K562 (cell line): ENCODE results near the gene RAD1. TPM values are rescaled to one million over a fixed set of nuclear protein-coding genes. Genes with fewer than 3 reads are reported as not detected.

ENCODE experiments used
- AFF4 ChIP-seq: sonication (generic); formaldehyde crosslinking; IDR thresholded peaks from 2 replicates; pipeline ENCODE4 v1.8.0; 2023; ENCODE audit warnings: mild to moderate bottlenecking, missing genetic modification reagents
- CCNT2 ChIP-seq: IDR thresholded peaks from 2 replicates; pipeline ENCODE4 v1.6.1; 2011; ENCODE audit warnings: borderline replicate concordance, low read depth, mild to moderate bottlenecking, moderate library complexity, mixed read lengths, low read length; ENCODE audit not compliant: insufficient read length; ENCODE audit errors: extremely low read depth
- CTCF ChIP-seq, 3 experiments: IDR thresholded peaks in 2 of 3; conservative IDR thresholded peaks in 1 of 3; 2 replicates each; pipeline ENCODE4 v1.5.1; 2011 to 2012; ENCODE audit warnings: low read length in 3 of 3, mild to moderate bottlenecking in 3 of 3, control low read depth in 2 of 3, improper control_type of control experiment in 1 of 3, inconsistent platforms in 1 of 3, low read depth in 1 of 3, mixed read lengths in 1 of 3, moderate library complexity in 1 of 3; ENCODE audit not compliant: insufficient read depth in 2 of 3
- E2F1 ChIP-seq: sonication (generic); formaldehyde crosslinking; IDR thresholded peaks from 2 replicates; pipeline ENCODE4 v1.8.1; 2023; ENCODE audit warnings: mild to moderate bottlenecking, missing genetic modification reagents, moderate library complexity
- GATA2 ChIP-seq: sonication (generic); formaldehyde crosslinking; IDR thresholded peaks from 2 replicates; pipeline ENCODE4 v1.4.0; 2020; ENCODE audit warnings: mild to moderate bottlenecking, missing genetic modification reagents
- GTF2E2 ChIP-seq: fragments of 200-800 bp; sonication (Bioruptor generic); IDR thresholded peaks from 2 replicates; pipeline ENCODE4 v1.6.1; 2016; ENCODE audit warnings: missing genetic modification characterization, missing compliant biosample characterization
- HCFC1 ChIP-seq: IDR thresholded peaks from 2 replicates; pipeline ENCODE4 v1.6.1; 2012; ENCODE audit warnings: low read depth, low read length, improper control_type of control experiment
- HMGN3 ChIP-seq: IDR thresholded peaks from 2 replicates; pipeline ENCODE4 v1.6.1; 2011; ENCODE audit warnings: borderline replicate concordance, low read depth, mild to moderate bottlenecking, mixed read lengths, low read length; ENCODE audit not compliant: insufficient read length; ENCODE audit errors: extremely low read depth
- HNRNPUL1 ChIP-seq: fragments of 200-400 bp; formaldehyde crosslinking; IDR thresholded peaks from 2 replicates; pipeline ENCODE4 v1.6.1; 2017; ENCODE audit warnings: low read length
- JUND ChIP-seq, 2 experiments: IDR thresholded peaks; 2 replicates in 1 of 2; 3 replicates in 1 of 2; pipeline ENCODE4 v1.6.1; 2011; ENCODE audit warnings: borderline replicate concordance in 2 of 2, low read depth in 2 of 2, low read length in 2 of 2, improper control_type of control experiment in 1 of 2, missing biosample characterization in 1 of 2, missing genetic modification characterization in 1 of 2, missing genetic modification reagents in 1 of 2
- MYBL2 ChIP-seq, 2 experiments: fragments of 450-650 bp in 1 of 2; sonication (generic) in 1 of 2; formaldehyde crosslinking in 1 of 2; IDR thresholded peaks; 2 replicates each; pipeline versions ENCODE4 v1.6.1 to v1.8.1; 2017 to 2022; ENCODE audit warnings: borderline replicate concordance in 1 of 2, inconsistent platforms in 1 of 2, low read depth in 1 of 2, mild to moderate bottlenecking in 1 of 2, missing genetic modification reagents in 1 of 2, moderate library complexity in 1 of 2
- STAT5A ChIP-seq: IDR thresholded peaks from 2 replicates; pipeline ENCODE4 v1.6.1; 2012; ENCODE audit warnings: low read length, inconsistent platforms, borderline replicate concordance
- TAF15 ChIP-seq: fragments of 200-400 bp; formaldehyde crosslinking; IDR thresholded peaks from 2 replicates; pipeline ENCODE4 v1.6.1; 2017; ENCODE audit warnings: mild to moderate bottlenecking, low read depth, low read length, moderate library complexity
- ZFX ChIP-seq: sonication (generic); formaldehyde crosslinking; IDR thresholded peaks from 2 replicates; pipeline ENCODE4 v1.8.0; 2022; ENCODE audit warnings: mild to moderate bottlenecking, missing genetic modification reagents, moderate library complexity
- ZNF561 ChIP-seq: fragments of 450-650 bp; formaldehyde crosslinking; conservative IDR thresholded peaks from 2 replicates; pipeline ENCODE4 v1.4.0; 2020; ENCODE audit warnings: mild to moderate bottlenecking, moderate library complexity
- ZNF57 ChIP-seq: fragments of 450-650 bp; formaldehyde crosslinking; IDR thresholded peaks from 2 replicates; pipeline ENCODE4 v1.4.0; 2020; ENCODE audit warnings: mild to moderate bottlenecking, moderate library complexity
- ZNF639 ChIP-seq, 2 experiments: fragments of 200-800 bp in 1 of 2; sonication (Bioruptor generic) in 1 of 2; sonication (generic) in 1 of 2; formaldehyde crosslinking in 1 of 2; IDR thresholded peaks in 1 of 2; conservative IDR thresholded peaks in 1 of 2; 2 replicates each; pipeline versions ENCODE4 v1.5.0 to v1.6.1; 2016 to 2020; ENCODE audit warnings: missing compliant biosample characterization in 1 of 2, missing genetic modification characterization in 1 of 2, missing genetic modification reagents in 1 of 2
- polyA plus RNA-seq, 8 experiments: library from polyadenylated mRNA; depleted of rRNA in 4 of 8; stranded (reverse) in 5 of 8; unstranded in 3 of 8; fragments of >200 nt; fragmentation: Nextera tagmentation in 2 of 8; fragmentation: Illumina TruSeq in 1 of 8; extraction: Ambion mirVana in 2 of 8; extraction: Trizol in 1 of 8; gene quantifications; 2 replicates each; pipeline versions ENCODE4 v1.2.1 to v1.2.3, GENCODE V29; 2011 to 2014; ENCODE audit warnings: inconsistent platforms in 1 of 8, missing spikeins in 1 of 8
- total RNA-seq, 7 experiments: library from RNA; depleted of rRNA in 6 of 7; stranded (reverse); fragments of >200 nt in 6 of 7; fragmentation: Illumina TruSeq in 2 of 7; extraction: Trizol in 2 of 7; gene quantifications; 2 replicates each; pipeline versions ENCODE4 v1.2.1 to v1.2.3, GENCODE V29; 2011 to 2021; ENCODE audit warnings: low replicate concordance in 1 of 7

Gene RAD1
- total and polyA plus RNA-seq, 9 of the 15 experiments (the other 6 are each of a cell fraction or from before 2014, with no cell fraction given) = 44.5 to 148 (median 60.8) TPM

GRCh38 chr5:34898258-34898895 lies 16.9 kb downstream of the RAD1 start (continued):
- TF ChIP-seq CTCF (IDR thresholded peaks at IDR 0.05 in 2 of 3, conservative IDR thresholded peaks at IDR 0.05 in 1 of 3; ENCODE audit: insufficient read depth in 2 of 3, low read depth in 1 of 3, low read length in 3 of 3) = peak; percentile 82 to 96 (median 93)
- no peak for TF ChIP-seq CCNT2
- no peak for TF ChIP-seq STAT5A
- no peak for TF ChIP-seq E2F1 (CRISPR knock-in tag)
- TF ChIP-seq GTF2E2 (tag) = no peak
- TF ChIP-seq GATA2 = no peak
- TF ChIP-seq HCFC1 = no peak
- TF ChIP-seq ZFX = no peak
- TF ChIP-seq MYBL2 (IDR thresholded peaks at IDR 0.05; ENCODE audit: low read depth) = no peak
- no peak for TF ChIP-seq MYBL2 (CRISPR knock-in tag; IDR thresholded peaks at IDR 0.05; ENCODE audit: borderline replicate concordance)
- no peak for TF ChIP-seq ZNF639 (CRISPR knock-in tag; conservative IDR thresholded peaks at IDR 0.05 in 1 of 2, IDR thresholded peaks at IDR 0.05 in 1 of 2)
- no peak for TF ChIP-seq JUND (IDR thresholded peaks at IDR 0.05; ENCODE audit: borderline replicate concordance, low read depth, low read length)
- peak; percentile 34; the same call in 2 of the 3 replicates for TF ChIP-seq JUND (tag; IDR thresholded peaks at IDR 0.05; ENCODE audit: borderline replicate concordance, low read depth, low read length)
- no peak for TF ChIP-seq ZNF561 (CRISPR knock-in tag)
- no peak for TF ChIP-seq ZNF57 (CRISPR knock-in tag)
- TF ChIP-seq HNRNPUL1 = no peak
- TF ChIP-seq HMGN3 = no peak
- no peak for TF ChIP-seq TAF15
- no peak for TF ChIP-seq AFF4 (CRISPR knock-in tag)
